HEK293T (cell line): ENCODE measurements around the gene UQCRC1.

Experiments
- CTCF ChIA-PET: fragments of 350-600 bp; formaldehyde crosslinking; extraction: SDS; loops from one replicate; lab custom pipeline; 2021; ENCODE audit warnings: antibody characterized with exemption, inconsistent platforms; lab: Yijun Ruan, JAX
- POLR2A ChIA-PET: fragments of 350-600 bp; formaldehyde crosslinking; extraction: SDS; loops from one replicate; lab custom pipeline; 2020; ENCODE audit warnings: antibody characterized with exemption, inconsistent platforms; lab: Yijun Ruan, JAX
- DNase-seq: peaks from one replicate; pipeline ENCODE4 v3.0.0; 2012; ENCODE audit warnings: mixed read lengths; ENCODE audit errors: extremely low spot score
- ARNT ChIP-seq: fragments of 450-650 bp; IDR thresholded peaks from 2 replicates; pipeline ENCODE4 v1.6.1; 2017; ENCODE audit warnings: mild to moderate bottlenecking
- BHLHE40 ChIP-seq: fragments of 450-650 bp; IDR thresholded peaks from 2 replicates; pipeline ENCODE4 v1.6.1; 2016; ENCODE audit warnings: mild to moderate bottlenecking, moderate library complexity, borderline replicate concordance
- CTBP1 ChIP-seq: fragments of 450-650 bp; IDR thresholded peaks from 2 replicates; pipeline ENCODE4 v1.6.1; 2016; ENCODE audit warnings: borderline replicate concordance
- ELF4 ChIP-seq: fragments of 450-650 bp; IDR thresholded peaks from 2 replicates; pipeline ENCODE4 v1.6.1; 2017; ENCODE audit warnings: antibody characterized with exemption
- FOXA1 ChIP-seq: fragments of 450-650 bp; IDR thresholded peaks from 2 replicates; pipeline ENCODE4 v1.6.1; 2016; ENCODE audit warnings: mild to moderate bottlenecking
- FOXK2 ChIP-seq: fragments of 450-650 bp; IDR thresholded peaks from 2 replicates; pipeline ENCODE4 v1.6.1; 2016; ENCODE audit warnings: mild to moderate bottlenecking
- FOXM1 ChIP-seq: fragments of 450-650 bp; IDR thresholded peaks from 2 replicates; pipeline ENCODE4 v1.6.1; 2017; ENCODE audit warnings: mild to moderate bottlenecking, borderline replicate concordance
- HDGF ChIP-seq: fragments of 450-650 bp; IDR thresholded peaks from 2 replicates; pipeline ENCODE4 v1.6.1; 2017; ENCODE audit warnings: antibody characterized with exemption, borderline replicate concordance
- L3MBTL2 ChIP-seq: fragments of 450-650 bp; conservative IDR thresholded peaks from 2 replicates; pipeline ENCODE4 v1.6.1; 2016; ENCODE audit warnings: mild to moderate bottlenecking
- LEF1 ChIP-seq: fragments of 450-650 bp; IDR thresholded peaks from 2 replicates; pipeline ENCODE4 v1.6.1; 2017; ENCODE audit warnings: mild to moderate bottlenecking, borderline replicate concordance
- NFRKB ChIP-seq: fragments of 450-650 bp; IDR thresholded peaks from 2 replicates; pipeline ENCODE4 v1.6.1; 2016; ENCODE audit warnings: mild to moderate bottlenecking, moderate library complexity
- PKNOX1 ChIP-seq: fragments of 450-650 bp; IDR thresholded peaks from 2 replicates; pipeline ENCODE4 v1.6.1; 2016
- SP1 ChIP-seq: fragments of 450-650 bp; IDR thresholded peaks from 2 replicates; pipeline ENCODE4 v1.6.1; 2017
- SUZ12 ChIP-seq: fragments of 450-650 bp; IDR thresholded peaks from 2 replicates; pipeline ENCODE4 v1.6.1; 2016; ENCODE audit warnings: mild to moderate bottlenecking
- TARDBP ChIP-seq: fragments of 450-650 bp; IDR thresholded peaks from 2 replicates; pipeline ENCODE4 v1.6.1; 2016
- ZNF384 ChIP-seq: fragments of 450-650 bp; IDR thresholded peaks from 2 replicates; pipeline ENCODE4 v1.6.1; 2016

Gene UQCRC1

GRCh38 chr3:48573973-48574585 lies 35.4 kb downstream of the UQCRC1 start:
- TF ChIP-seq FOXK2 (no peak), SUZ12 (no peak), SP1 (no peak), PKNOX1 (no peak), ZNF384 (no peak), CTBP1 (no peak), TARDBP (no peak), LEF1 (no peak), BHLHE40 (no peak), FOXM1 (no peak), L3MBTL2 (no peak), ARNT (no peak), HDGF (no peak), FOXA1 (no peak), ELF4 (no peak), NFRKB (no peak)
- POLR2A ChIA-PET, result no interaction called here
- no peak for DNase-seq
- CTCF ChIA-PET, result interaction anchor here (0.6 kb wide), 1 partner anchor 1380 kb away, joined by 6 read pairs; no protein-coding TSS in a partner anchor

- TF ChIP-seq FOXK2, result no peak
- TF ChIP-seq TARDBP, result no peak
- no peak for TF ChIP-seq ZNF384
- no peak for TF ChIP-seq SP1
- TF ChIP-seq FOXA1, result no peak
- no peak for TF ChIP-seq FOXM1
- TF ChIP-seq ARNT, result no peak
- no peak for TF ChIP-seq LEF1
- TF ChIP-seq L3MBTL2, result no peak
- no peak for TF ChIP-seq BHLHE40
- no peak for TF ChIP-seq CTBP1
- no peak for TF ChIP-seq ELF4
- no peak for TF ChIP-seq SUZ12
- TF ChIP-seq HDGF, result no peak
- ChIA-PET POLR2A (no interaction called here), CTCF (interaction anchor here (1.1 kb wide), 1 partner anchor 13 kb away, joined by 3 read pairs; no protein-coding TSS in a partner anchor)
- no peak for DNase-seq
Observed at GRCh38 chr3:48572517-48572916, 36.9 kb downstream of the UQCRC1 start.

- CTCF ChIA-PET, result interaction anchor here (0.8 to 1.1 kb wide), 2 partner anchors 13 to 14 kb away, joined by 3 read pairs; no protein-coding TSS in a partner anchor
- TF ChIP-seq SP1, result no peak
- no peak for TF ChIP-seq SUZ12
- TF ChIP-seq TARDBP, result no peak
- no peak for TF ChIP-seq L3MBTL2
- TF ChIP-seq ARNT, result no peak
- no peak for TF ChIP-seq HDGF
- TF ChIP-seq BHLHE40, result no peak
- no peak for TF ChIP-seq LEF1
- TF ChIP-seq FOXM1, result no peak
- DNase-seq, result no peak
- POLR2A ChIA-PET, result no interaction called here
Observed at GRCh38 chr3:48571938-48572337, 37.5 kb downstream of the UQCRC1 start.

GRCh38 chr3:48569808-48570450 lies 39.5 kb downstream of the UQCRC1 start:
- CTCF ChIA-PET, result interaction anchor here (1.0 kb wide), 1 partner anchor 12 kb away, joined by 6 read pairs; no protein-coding TSS in a partner anchor
- no peak for DNase-seq
- TF ChIP-seq SUZ12, result no peak
- TF ChIP-seq TARDBP, result no peak
- no peak for TF ChIP-seq PKNOX1
- no peak for TF ChIP-seq ELF4
- TF ChIP-seq ARNT, result no peak
- TF ChIP-seq FOXA1, result no peak
- TF ChIP-seq FOXK2, result no peak
- no peak for TF ChIP-seq FOXM1
- TF ChIP-seq HDGF, result no peak
- no peak for TF ChIP-seq NFRKB
- no peak for TF ChIP-seq SP1
- no peak for TF ChIP-seq BHLHE40
- TF ChIP-seq L3MBTL2, result no peak
- POLR2A ChIA-PET, result no interaction called here

- DNase-seq, result no peak
- ChIA-PET POLR2A (no interaction called here), CTCF (interaction anchor here (1.0 kb wide), 1 partner anchor 11 kb away, joined by 6 read pairs; no protein-coding TSS in a partner anchor)
- TF ChIP-seq L3MBTL2 (no peak), PKNOX1 (no peak), CTBP1 (no peak)
Observed at GRCh38 chr3:48569400-48569799, 40.0 kb downstream of the UQCRC1 start.

GRCh38 chr3:48568476-48568875 lies 41.0 kb downstream of the UQCRC1 start:
- TF ChIP-seq BHLHE40, result no peak
- TF ChIP-seq CTBP1, result no peak
- TF ChIP-seq FOXK2, result no peak
- no peak for TF ChIP-seq ARNT
- TF ChIP-seq LEF1, result no peak
- no peak for TF ChIP-seq SUZ12
- no peak for TF ChIP-seq FOXA1
- TF ChIP-seq NFRKB, result no peak
- TF ChIP-seq ELF4, result no peak
- TF ChIP-seq FOXM1, result no peak
- TF ChIP-seq HDGF, result no peak
- no peak for TF ChIP-seq ZNF384
- no peak for TF ChIP-seq PKNOX1
- no peak for TF ChIP-seq SP1
- no peak for TF ChIP-seq L3MBTL2
- no peak for TF ChIP-seq TARDBP
- no peak for DNase-seq
- CTCF ChIA-PET, result no interaction called here
- POLR2A ChIA-PET, result no interaction called here
